ENCODE measurements around the gene PSMD13.

PSMD13 gene

GRCh38 chr11:270451-271318 lies 33.9 kb downstream of the PSMD13 start:
- TF ChIP-seq CTCF (conservative IDR thresholded peaks at IDR 0.05), result no peak
- no peak overlapping the region for H3K27ac ChIP-seq

- no peak overlapping the region for H3K27ac ChIP-seq
- TF ChIP-seq CTCF (conservative IDR thresholded peaks at IDR 0.05), result no peak
Measured at GRCh38 chr11:271319-271715, 34.5 kb downstream of the PSMD13 start.

GRCh38 chr11:272195-272930 lies 35.6 kb downstream of the PSMD13 start:
- no peak for TF ChIP-seq CTCF (conservative IDR thresholded peaks at IDR 0.05)
- no peak overlapping the region for H3K27ac ChIP-seq

GRCh38 chr11:272931-273198 lies 36.1 kb downstream of the PSMD13 start:
- no peak for TF ChIP-seq CTCF (conservative IDR thresholded peaks at IDR 0.05)
- H3K27ac ChIP-seq, result no peak overlapping the region

GRCh38 chr11:276219-276618 lies 39.4 kb downstream of the PSMD13 start:
- TF ChIP-seq CTCF (conservative IDR thresholded peaks at IDR 0.05), result no peak
- H3K27ac ChIP-seq, result no peak overlapping the region

- no peak for TF ChIP-seq CTCF (conservative IDR thresholded peaks at IDR 0.05)
- no peak within 1 kb of the TSS for H3K27ac ChIP-seq
Measured at GRCh38 chr11:278001-278951, 41.5 kb downstream of the PSMD13 start, which contains the start of gene NLRP6. NLRP6 (plus strand) TSS chr11:278407; CDS start chr11:278570, 163 bp downstream.

Measured in VCaP (cell line).